NOMO-1 treated with DMSO at 0.1 percent for 48 hours (cell line): ENCODE data around the gene MRPL49.
"Not testable (repeated sequence)": the region's sequence is repeated elsewhere in the genome, so short reads cannot be mapped to it uniquely, and the experiment has no call there.

Source experiments
- DNase-seq: peaks from one replicate; lab custom pipeline; 2025; ENCODE audit not compliant: unreplicated experiment; lab: John Stamatoyannopoulos, UW

The MRPL49 gene

GRCh38 chr11:65117206-65118096 is 4.7 kb upstream of the MRPL49 start, which contains the start of gene ZNHIT2:
Gene ZNHIT2, minus strand, starts transcription at chr11:65117701. Its CDS starts 48 bp downstream, at chr11:65117653.
- peak; percentile 96 for DNase-seq

- no peak for DNase-seq
Observed at GRCh38 chr11:65118097-65118837, 3.9 kb upstream of the MRPL49 start.

GRCh38 chr11:65118891-65119669 is 3.0 kb upstream of the MRPL49 start:
- DNase-seq = not testable (repeated sequence)

GRCh38 chr11:65119670-65119995 is 2.5 kb upstream of the MRPL49 start:
- DNase-seq = no peak

- no peak for DNase-seq
Observed at GRCh38 chr11:65120831-65121230, 1.3 kb upstream of the MRPL49 start.

GRCh38 chr11:65121447-65121864 is 665 bp upstream of the MRPL49 start:
- DNase-seq = peak; percentile 17

GRCh38 chr11:65124480-65125196 is 2.5 kb downstream of the MRPL49 start:
- no peak for DNase-seq

GRCh38 chr11:65125197-65126056 is 3.3 kb downstream of the MRPL49 start:
- DNase-seq = no peak

GRCh38 chr11:65126624-65127274 is 4.6 kb downstream of the MRPL49 start:
- DNase-seq = no peak

- no peak for DNase-seq
Observed at GRCh38 chr11:65127473-65128181, 5.5 kb downstream of the MRPL49 start.

GRCh38 chr11:65128182-65129145 is 6.3 kb downstream of the MRPL49 start:
- no peak for DNase-seq

- no peak for DNase-seq
Observed at GRCh38 chr11:65129649-65130441, 7.7 kb downstream of the MRPL49 start.

GRCh38 chr11:65130631-65131416 is 8.7 kb downstream of the MRPL49 start:
- no peak for DNase-seq

- DNase-seq = no peak
Observed at GRCh38 chr11:65131417-65131776, 9.3 kb downstream of the MRPL49 start.

- DNase-seq = no peak
Observed at GRCh38 chr11:65131895-65132237, 9.7 kb downstream of the MRPL49 start.
